Breast epithelium (tissue), 3 donors: Measurements from ENCODE around the gene EIF3F.

Experiments used
- CTCF ChIP-seq, 3 donors: fragments of 450-650 bp; IDR thresholded peaks; one replicate each; pipeline ENCODE4 v1.5.1; 2016 to 2017; ENCODE audit warnings: antibody characterized with exemption in 3 of 3, mild to moderate bottlenecking in 3 of 3, moderate library complexity in 3 of 3
- POLR2A ChIP-seq: fragments of 450-650 bp; IDR thresholded peaks from one replicate; pipeline ENCODE4 v1.6.1; 2016; ENCODE audit warnings: antibody characterized with exemption, mild to moderate bottlenecking, moderate library complexity
- POLR2AphosphoS5 ChIP-seq, 3 donors: sonication (generic); formaldehyde crosslinking; IDR thresholded peaks; one replicate each; pipeline ENCODE4 v1.6.1; 2017; ENCODE audit warnings: antibody characterized with exemption in 3 of 3

- TF ChIP-seq POLR2AphosphoS5 (IDR thresholded peaks at IDR 0.05): no peak
- TF ChIP-seq POLR2A: no peak
- no peak for TF ChIP-seq CTCF (IDR thresholded peaks at IDR 0.05)
These were observed 45.6 kb downstream of the EIF3F start for GRCh38 chr11:8032576-8033304.
